CD4-positive, alpha-beta T cell treated with Interleukin-6 at 100 ng/mL for 8 hours (primary cell): ENCODE data around the gene KCNC1.

Source experiments
- DNase-seq: peaks from one replicate; pipeline ENCODE4 v3.0.0-alpha.2; 2020; ENCODE audit warnings: mixed read lengths, low spot score

Gene KCNC1

GRCh38 chr11:17738151-17738973 is 3.8 kb downstream of the KCNC1 start:
- DNase-seq, result no peak

- DNase-seq, result no peak
Observed at GRCh38 chr11:17739945-17740338, 5.4 kb downstream of the KCNC1 start.

DNA sequence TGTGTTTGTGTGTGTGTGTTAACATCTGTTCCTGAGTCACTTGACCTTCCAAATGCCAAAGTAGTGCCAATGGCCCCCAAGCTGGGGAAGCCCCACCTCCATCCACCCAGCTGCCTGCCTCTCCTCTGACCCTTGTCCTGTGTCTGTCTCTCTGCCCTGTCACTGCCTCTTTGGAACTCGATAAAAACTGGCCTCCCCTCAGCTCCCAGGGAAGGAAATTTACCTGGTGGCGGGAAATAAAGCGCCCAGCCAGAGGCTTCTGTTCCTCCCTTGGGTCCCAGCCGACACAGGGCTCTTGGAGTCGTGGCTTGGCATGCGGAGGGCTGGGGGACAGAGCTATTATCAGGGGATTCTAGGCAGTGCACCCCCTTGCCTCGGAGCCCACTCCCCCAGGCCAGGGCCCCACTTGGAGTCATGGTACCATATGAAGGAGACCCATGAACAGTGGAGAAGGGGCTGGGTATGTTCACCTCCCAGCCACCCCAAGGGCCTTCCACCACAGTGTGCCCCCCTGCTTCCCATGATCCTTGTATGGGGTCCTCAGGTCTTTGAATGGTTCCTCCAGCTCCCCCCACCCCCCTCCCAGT is 6.2 kb downstream of the KCNC1 start:
- DNase-seq, result no peak

GRCh38 chr11:17741487-17741886 is 6.9 kb downstream of the KCNC1 start:
- no peak for DNase-seq

DNA sequence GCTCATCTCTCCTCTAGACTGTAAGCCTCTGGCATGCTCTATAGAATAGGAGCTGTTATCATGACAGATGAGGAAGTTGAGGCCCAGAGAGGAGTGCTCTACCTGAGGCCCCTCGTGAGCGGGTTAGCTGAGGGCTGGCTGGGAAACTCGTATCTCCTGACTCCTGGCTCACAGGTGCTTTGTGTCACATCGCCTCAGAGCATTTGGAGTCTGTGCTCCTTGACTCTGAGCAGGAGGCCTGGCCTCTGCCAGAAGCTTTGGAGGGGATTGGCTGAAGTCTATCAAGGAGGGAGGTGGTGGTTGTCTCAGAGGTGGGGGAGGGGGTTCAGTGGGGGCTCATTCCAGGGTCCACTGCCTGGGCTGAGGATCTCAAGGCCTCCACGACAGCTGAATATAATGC is 7.4 kb downstream of the KCNC1 start:
- DNase-seq, result no peak

- DNase-seq, result no peak
Observed at GRCh38 chr11:17743026-17743807, 8.6 kb downstream of the KCNC1 start.

DNA sequence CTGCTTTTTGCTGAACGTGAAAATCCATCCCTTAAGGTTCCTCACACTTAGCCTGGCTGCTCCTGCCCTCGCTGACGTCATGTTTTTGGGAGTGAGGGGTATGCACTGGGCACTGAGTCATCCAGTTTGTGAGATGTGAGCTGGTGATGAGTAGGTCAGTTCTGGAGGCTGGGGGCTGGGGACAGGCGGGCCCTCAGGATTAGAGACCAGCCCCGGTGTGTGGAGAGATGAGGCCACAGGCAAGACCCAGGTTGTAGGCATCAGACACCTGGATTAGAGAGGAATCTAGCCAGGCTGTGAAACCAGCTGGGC is 9.2 kb downstream of the KCNC1 start:
- no peak for DNase-seq

GRCh38 chr11:17744151-17744940 is 9.8 kb downstream of the KCNC1 start:
- DNase-seq, result no peak

DNA sequence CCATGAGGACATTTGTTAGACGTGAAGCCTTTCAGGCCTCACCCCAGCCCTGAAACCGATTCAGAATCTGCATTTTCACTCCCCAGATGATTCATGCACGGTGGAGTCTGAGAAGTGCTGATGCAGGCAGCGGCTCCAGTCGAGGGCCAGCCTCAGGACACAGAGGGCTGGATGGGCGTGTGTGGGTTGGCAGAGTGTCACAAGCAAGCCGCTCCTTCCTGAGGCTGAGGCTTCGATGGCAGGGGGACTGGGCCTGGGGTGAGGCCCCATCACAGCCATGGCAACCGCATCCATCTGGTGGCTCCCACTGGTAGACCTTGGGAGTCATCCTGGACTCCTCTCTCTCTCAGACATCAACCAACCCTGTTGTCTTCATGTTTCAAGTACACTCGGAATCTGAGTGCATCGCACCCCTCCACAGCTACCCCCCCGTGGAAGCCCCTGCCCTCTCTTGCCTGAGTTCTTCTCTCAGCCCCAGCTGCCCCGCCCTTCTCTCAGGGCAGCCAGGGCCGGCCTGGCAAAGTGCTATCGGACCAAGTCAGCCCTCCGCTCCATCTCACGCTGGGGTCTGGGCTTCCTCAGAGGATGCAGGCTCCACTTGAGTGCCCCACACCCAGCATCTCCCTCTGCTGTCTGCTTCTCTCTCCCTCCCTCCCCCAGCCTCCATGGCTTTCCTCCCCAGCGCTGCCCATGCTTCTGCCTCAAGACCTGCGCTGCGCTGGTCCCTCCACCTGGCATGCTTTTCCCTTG is 10.6 kb downstream of the KCNC1 start:
- DNase-seq, result no peak

- no peak for DNase-seq
Observed at GRCh38 chr11:17746096-17746495, 11.5 kb downstream of the KCNC1 start.

DNA sequence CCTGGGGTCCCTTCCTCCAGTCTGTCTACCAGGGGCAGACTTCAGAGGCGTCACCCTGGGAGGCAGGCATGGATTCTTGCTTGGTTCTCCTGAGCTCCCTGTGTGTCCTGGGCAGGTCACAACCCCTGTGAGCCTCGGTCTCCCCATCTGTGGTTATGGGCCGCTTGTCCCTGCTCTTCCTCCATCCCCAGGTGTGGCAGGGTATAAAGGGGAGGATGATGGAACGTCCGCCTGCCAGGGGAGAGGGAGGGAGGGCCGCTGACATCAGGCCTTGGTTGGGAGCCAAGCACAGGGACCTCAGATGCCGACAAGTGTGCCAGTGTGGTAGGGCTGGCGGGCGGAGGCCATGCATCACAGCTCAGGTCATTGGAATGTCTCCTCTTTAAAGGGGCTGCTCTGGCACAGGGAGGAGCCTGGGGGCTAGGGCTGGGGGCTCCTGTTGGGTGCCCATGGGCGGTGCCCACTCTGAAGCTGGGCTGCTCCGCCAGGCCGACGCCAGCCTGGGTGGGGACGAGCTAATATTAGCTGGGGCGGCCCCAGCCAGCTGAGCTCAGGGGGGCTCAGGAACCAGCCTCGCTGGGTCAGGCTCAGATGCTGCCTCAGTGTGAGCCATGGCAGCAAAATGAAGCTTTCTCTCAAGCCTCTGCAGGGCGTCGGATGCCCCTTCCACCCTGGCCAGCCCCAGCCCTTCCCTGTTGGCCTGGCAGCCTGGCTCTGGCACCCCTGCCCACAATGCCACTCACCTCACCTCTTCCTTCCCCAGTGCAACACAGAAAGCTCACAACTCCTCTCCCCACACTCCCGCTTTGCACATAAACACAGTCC is 12.8 kb downstream of the KCNC1 start:
- no peak for DNase-seq

DNA sequence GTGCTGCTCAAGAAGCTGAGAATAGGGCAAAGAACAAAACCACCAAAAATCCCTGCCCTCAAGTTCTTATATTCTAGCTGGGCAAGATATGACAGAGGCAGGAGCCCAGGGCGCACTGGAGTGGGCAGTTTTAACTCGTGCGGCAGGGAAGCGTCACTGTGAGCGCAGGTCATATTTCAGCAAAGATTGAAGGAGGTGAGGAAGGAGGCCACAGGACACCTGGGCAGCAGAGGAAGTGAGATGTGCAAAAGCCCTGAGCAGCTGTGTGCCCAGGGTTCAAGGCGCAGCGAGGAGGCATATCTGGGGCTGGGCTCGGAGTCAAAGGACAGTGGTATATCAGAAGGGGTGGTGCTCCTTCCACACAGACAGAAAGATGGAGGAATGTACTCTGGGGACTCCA is 13.5 kb downstream of the KCNC1 start:
- DNase-seq, result no peak

DNA sequence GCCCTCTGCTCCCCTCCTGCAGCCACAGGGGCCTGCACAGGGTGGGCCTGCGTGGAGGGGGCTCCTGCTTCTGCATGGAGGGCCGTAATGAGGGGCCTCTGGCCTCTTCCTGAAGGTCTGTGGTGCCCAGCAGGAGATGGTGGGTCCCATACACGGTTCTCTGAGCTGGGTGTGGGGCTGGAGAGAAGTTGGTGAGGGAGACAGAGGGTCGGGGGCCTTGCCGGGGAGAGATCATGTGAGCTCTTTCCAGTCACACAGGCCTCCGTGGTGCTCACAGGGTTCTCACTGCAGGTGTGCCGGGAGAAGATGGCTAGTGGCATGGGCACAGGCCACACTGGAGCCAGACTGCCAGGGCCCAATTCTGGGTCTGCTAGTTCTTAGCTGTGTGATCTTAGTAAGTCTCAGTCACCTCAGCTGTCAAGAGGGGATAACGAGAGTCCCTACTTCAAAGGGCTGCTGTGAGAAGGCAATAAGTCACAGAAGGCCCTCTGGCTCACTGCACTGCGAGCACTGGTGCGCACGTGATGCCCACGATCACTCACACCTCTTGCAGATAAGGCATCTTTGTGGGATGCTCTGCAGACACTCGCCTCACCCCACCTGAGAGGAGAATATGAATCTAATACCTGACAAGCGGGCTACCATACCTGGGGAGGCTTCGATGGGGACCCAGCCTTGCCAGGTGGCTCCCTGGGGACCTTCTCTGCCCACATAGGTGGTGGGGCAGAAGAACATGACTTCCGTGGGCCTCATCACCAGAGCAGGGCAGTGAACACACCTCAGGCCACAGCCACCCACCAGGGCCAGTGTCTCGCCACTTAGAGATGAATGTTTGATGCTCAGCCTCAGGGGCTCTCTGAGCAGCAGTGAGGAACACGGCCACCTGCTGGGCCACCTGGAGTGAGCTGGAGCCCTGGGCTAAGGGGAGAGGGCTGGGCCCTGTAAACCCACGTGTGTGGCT is 14.5 kb downstream of the KCNC1 start:
- DNase-seq, result no peak

- no peak for DNase-seq
Observed at GRCh38 chr11:17750013-17750800, 15.6 kb downstream of the KCNC1 start.

DNA sequence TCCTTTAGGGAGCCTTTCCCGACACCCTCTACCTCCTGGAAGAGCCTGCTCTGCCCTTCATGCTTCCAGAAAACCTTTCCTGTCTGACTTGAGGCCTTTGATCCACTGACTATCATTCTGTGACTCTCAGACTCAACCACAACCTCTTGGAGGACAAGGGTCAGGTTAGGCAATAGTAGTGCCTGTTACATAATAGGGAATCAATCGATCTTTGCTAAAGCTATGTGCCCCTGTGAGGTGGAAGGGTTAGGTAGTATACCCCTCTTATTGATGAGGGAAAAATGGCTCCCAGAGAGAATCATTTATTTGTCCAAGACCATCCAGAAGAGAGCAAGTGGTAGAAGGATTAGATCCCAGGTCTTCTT is 16.2 kb downstream of the KCNC1 start:
- no peak for DNase-seq

- DNase-seq, result no peak
Observed at GRCh38 chr11:17751558-17751957, 17.0 kb downstream of the KCNC1 start.

DNA sequence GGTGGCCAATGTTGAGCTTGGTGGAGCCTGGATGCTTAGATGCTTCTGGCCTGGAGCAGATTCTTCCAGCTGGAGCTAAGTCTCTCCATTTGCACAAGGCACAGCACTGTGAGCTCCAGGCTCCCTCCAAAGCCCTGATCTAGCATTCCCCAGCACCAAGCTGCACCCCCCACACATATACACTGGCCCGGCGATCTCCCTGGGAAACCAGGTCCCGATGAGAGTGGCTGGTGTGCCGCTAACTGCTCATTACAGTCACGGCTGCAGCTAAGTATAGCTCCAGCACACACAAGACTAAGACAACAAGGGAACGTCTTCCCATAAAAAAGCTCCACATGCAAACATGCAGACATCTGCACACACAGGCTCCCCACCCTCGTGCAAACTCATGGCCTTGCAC is 17.6 kb downstream of the KCNC1 start:
- DNase-seq, result no peak

DNA sequence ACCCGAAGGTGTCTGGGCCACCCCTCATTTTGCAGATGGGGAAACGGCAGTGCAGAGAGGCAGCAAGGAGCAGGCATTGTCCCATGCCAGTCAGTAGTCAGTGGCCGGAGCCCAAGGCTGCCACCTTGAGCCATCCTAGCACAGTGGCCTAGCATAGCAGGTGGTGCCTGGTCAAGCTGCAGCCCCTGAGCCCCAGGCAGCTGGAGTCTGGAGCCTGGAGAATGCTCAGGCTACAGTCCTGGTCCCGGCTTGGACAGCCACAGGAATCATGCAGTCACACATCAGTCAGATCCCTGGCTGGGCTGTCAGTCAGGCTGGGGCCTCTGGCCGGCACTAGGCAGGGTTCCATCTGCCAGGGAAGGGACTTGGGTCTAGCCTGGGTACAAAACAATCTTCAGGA is 18.6 kb downstream of the KCNC1 start:
- no peak for DNase-seq

GRCh38 chr11:17753641-17754040 is 19.1 kb downstream of the KCNC1 start:
- DNase-seq, result no peak
